Esophagus muscularis mucosa (tissue), 4 donors: ENCODE measurements around the gene FAM131B. TPM values are rescaled to one million over a fixed set of nuclear protein-coding genes. Genes with fewer than 3 reads are reported as not detected.
A peak's percentile ranks its signal among the peaks of the same experiment; 100 is the strongest.

ENCODE experiments used
- DNase-seq: peaks from one replicate; pipeline ENCODE4 v3.0.0-alpha.2; 2017; ENCODE audit errors: extremely low spot score
- H3K27ac ChIP-seq, 4 donors: fragments of 200-600 bp; sonication (generic); replicated peaks in 1 of 4; 1 replicate in 3 of 4; 2 replicates in 1 of 4; pipeline ENCODE4 v1.5.1; 2016 to 2019; ENCODE audit warnings: mild to moderate bottlenecking in 1 of 4
- H3K27me3 ChIP-seq, 4 donors: fragments of 200-600 bp; sonication (generic); one replicate each; pipeline versions ENCODE4 v1.5.1 to v1.6.0; 2016 to 2019
- H3K36me3 ChIP-seq, 4 donors: fragments of 200-600 bp; sonication (generic); one replicate each; pipeline ENCODE4 v1.5.1; 2016 to 2019
- H3K4me1 ChIP-seq, 4 donors: fragments of 200-600 bp; sonication (generic); one replicate each; pipeline ENCODE4 v1.5.1; 2016 to 2019
- H3K4me3 ChIP-seq, 4 donors: fragments of 200-600 bp; sonication (generic); 1 replicate in 2 of 4; 2 replicates in 2 of 4; pipeline ENCODE4 v1.5.1; 2016 to 2019; ENCODE audit warnings: mild to moderate bottlenecking in 4 of 4, moderate library complexity in 1 of 4
- H3K9me3 ChIP-seq, 4 donors: fragments of 200-600 bp; sonication (generic); 1 replicate in 3 of 4; 2 replicates in 1 of 4; pipeline ENCODE4 v1.5.1; 2016 to 2019
- CTCF ChIP-seq, 3 experiments: fragments of 200-600 bp in 2 of 3; fragments of 450-650 bp in 1 of 3; sonication (generic) in 2 of 3; IDR thresholded peaks; one replicate each; pipeline ENCODE4 v1.5.1; 2017 to 2019; ENCODE audit warnings: antibody characterized with exemption in 3 of 3, mild to moderate bottlenecking in 2 of 3, moderate library complexity in 1 of 3
- EP300 ChIP-seq: sonication (generic); formaldehyde crosslinking; IDR thresholded peaks from one replicate; pipeline ENCODE4 v1.6.1; 2017; ENCODE audit warnings: antibody characterized with exemption
- POLR2A ChIP-seq: fragments of 450-650 bp; IDR thresholded peaks from one replicate; pipeline ENCODE4 v1.6.1; 2017; ENCODE audit warnings: antibody characterized with exemption, moderate library complexity, mild to moderate bottlenecking, low read depth
- POLR2AphosphoS5 ChIP-seq, 2 donors: sonication (generic); formaldehyde crosslinking; IDR thresholded peaks; one replicate each; pipeline ENCODE4 v1.6.1; 2017; ENCODE audit warnings: antibody characterized with exemption in 2 of 2
- WGBS: methylation state at CpG from one replicate; pipeline ENCODE4 v1.1.5; 2018; 5-methylcytosine and 5-hydroxymethylcytosine counted together
- intact Hi-C: fragments of 100-400 bp; cut with DNase I; formaldehyde crosslinking; loops from one replicate; pipeline ENCODE4 v1.15.1; 2023
- total RNA-seq, 4 donors: library from RNA; depleted of rRNA; stranded (reverse); fragments of >200 nt; gene quantifications; one replicate each; pipeline versions ENCODE4 v1.1.0 to v1.2.1, GENCODE V29; 2016

FAM131B gene
- 1 to 10 TPM in 3 of 4 donors, under 1 TPM in 1; 0.42 to 2.0 (median 1.3) TPM for total RNA-seq

- Histone ChIP-seq H3K27ac (peak within 1 kb of the TSS in 1 of 4 donors; percentile 40), H3K27me3 (peaks cover 3 to 63% (median 17%) of the 10 kb centered on the region in 4 donors), H3K36me3 (no peaks in the 10 kb centered on the region), H3K9me3 (no peaks in the 10 kb centered on the region), H3K4me3 (peak within 1 kb of the TSS; percentile 59 to 74 (median 68)), H3K4me1 (peaks cover 8 to 26% (median 19%) of the 10 kb centered on the region in 4 donors)
- WGBS: under 1% methylated on average over 65 of the region's 112 CpGs
- no peak for TF ChIP-seq EP300
- no peak for TF ChIP-seq POLR2A
- TF ChIP-seq POLR2AphosphoS5 (IDR thresholded peaks at IDR 0.05): no peak
- no peak for TF ChIP-seq CTCF (IDR thresholded peaks at IDR 0.05)
- no peak for DNase-seq
- intact Hi-C loops: loop anchor here (10.0 kb wide), 1 partner anchor 52 kb away; no protein-coding TSS in a partner anchor
Observed at GRCh38 chr7:143362131-143363015, at the start of gene FAM131B. Gene FAM131B (minus strand): TSS chr7:143362713. CDS start chr7:143362603, 110 bp downstream.

- Histone ChIP-seq H3K9me3 (no peaks in the 10 kb centered on the region), H3K4me3 (no peak overlapping the region), H3K4me1 (peaks cover 12 to 42% (median 29%) of the 10 kb centered on the region in 4 donors), H3K27me3 (no peaks in the 10 kb centered on the region), H3K27ac (no peak overlapping the region), H3K36me3 (no peaks in the 10 kb centered on the region)
- TF ChIP-seq POLR2AphosphoS5 (IDR thresholded peaks at IDR 0.05) (no peak), EP300 (no peak), POLR2A (no peak), CTCF (IDR thresholded peaks at IDR 0.05) (no peak)
- intact Hi-C loops: loop anchor here (10.0 kb wide), 1 partner anchor 47 kb away; the partner anchor contains the start of gene FAM131B
- no peak for DNase-seq
- WGBS: 77% methylated on average over 5 of the region's 5 CpGs
Observed at GRCh38 chr7:143411976-143412708, 49.6 kb upstream of the FAM131B start.

DNA sequence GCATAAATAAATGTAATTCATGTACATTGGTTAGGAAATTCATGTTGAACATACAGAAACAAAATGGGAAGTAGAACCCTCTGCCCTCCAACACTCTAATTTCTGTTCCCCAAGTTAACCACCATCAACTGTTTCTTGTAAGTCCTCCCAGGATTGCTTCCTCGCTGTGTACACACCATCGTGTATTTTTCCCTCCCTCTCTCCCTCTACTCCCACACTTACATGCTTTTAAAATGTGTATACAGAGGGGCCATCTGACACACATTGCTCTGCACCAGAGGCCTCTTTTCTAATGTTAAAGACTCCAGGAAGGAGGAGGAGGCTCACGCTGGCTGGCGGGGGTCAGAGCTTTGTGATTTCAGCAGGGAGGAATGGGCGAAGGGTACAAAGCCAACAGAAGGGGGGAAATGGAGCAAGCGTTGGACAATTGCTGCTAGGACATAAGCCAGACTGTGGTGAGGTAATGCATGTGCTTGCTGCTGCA lies 48.0 kb upstream of the FAM131B start:
- Histone ChIP-seq H3K4me3 (no peak overlapping the region), H3K9me3 (no peaks in the 10 kb centered on the region), H3K4me1 (peaks cover 12 to 46% (median 34%) of the 10 kb centered on the region in 4 donors), H3K36me3 (no peaks in the 10 kb centered on the region), H3K27ac (no peak overlapping the region), H3K27me3 (no peaks in the 10 kb centered on the region)
- TF ChIP-seq EP300: no peak
- no peak for TF ChIP-seq POLR2A
- WGBS: 21% methylated on average over 6 of the region's 6 CpGs
- DNase-seq: no peak
- intact Hi-C loops: loop anchor here (10.0 kb wide), 1 partner anchor 46 kb away; the partner anchor contains the start of gene FAM131B

- no peaks in the 10 kb centered on the region for H3K27me3 ChIP-seq
- no peaks in the 10 kb centered on the region for H3K36me3 ChIP-seq
- intact Hi-C loops: no loop called here
- TF ChIP-seq CTCF (IDR thresholded peaks at IDR 0.05) (peak in 2 of 3 experiments; percentile 8 to 36), POLR2A (no peak)
- H3K4me3 ChIP-seq: peak within 1 kb of the TSS; percentile 4 to 40 (median 24)
- DNase-seq: no peak
- H3K27ac ChIP-seq: no peak within 1 kb of the TSS
- peaks cover 16 to 46% (median 42%) of the 10 kb centered on the region in 4 donors for H3K4me1 ChIP-seq
- 22% methylated on average over 13 of the region's 39 CpGs for WGBS
- H3K9me3 ChIP-seq: no peaks in the 10 kb centered on the region
Observed at GRCh38 chr7:143408686-143409561, 46.4 kb upstream of the FAM131B start, which contains the start of gene EPHA1. Gene EPHA1 (minus strand): TSS chr7:143408856. CDS start chr7:143408805, 51 bp downstream.
